Gastrocnemius medialis (tissue), 4 donors: Measurements from ENCODE around the gene CDC25A.

ENCODE experiments used
- CTCF ChIP-seq, 5 experiments: fragments of 450-650 bp in 3 of 5; fragments of 200-600 bp in 2 of 5; sonication (generic) in 2 of 5; IDR thresholded peaks in 4 of 5; conservative IDR thresholded peaks in 1 of 5; 1 replicate in 4 of 5; 2 replicates in 1 of 5; pipeline ENCODE4 v1.5.1; 2016 to 2019; ENCODE audit warnings: antibody characterized with exemption in 5 of 5, mild to moderate bottlenecking in 3 of 5, moderate library complexity in 3 of 5
- POLR2A ChIP-seq, 2 donors: fragments of 450-650 bp; IDR thresholded peaks; one replicate each; pipeline ENCODE4 v1.6.1; 2017; ENCODE audit warnings: antibody characterized with exemption in 2 of 2, mild to moderate bottlenecking in 2 of 2, moderate library complexity in 2 of 2

- TF ChIP-seq CTCF (IDR thresholded peaks at IDR 0.05 in 4 of 5, conservative IDR thresholded peaks at IDR 0.05 in 1 of 5) (no peak), POLR2A (IDR thresholded peaks at IDR 0.05) (no peak)
Measured at GRCh38 chr3:48222616-48223513, 34.6 kb upstream of the CDC25A start, which contains the start of gene CAMP.
